ENCODE data around the gene TRAF2.
A peak's percentile ranks its signal among the peaks of the same experiment; 100 is the strongest.

TRAF2 gene

DNA sequence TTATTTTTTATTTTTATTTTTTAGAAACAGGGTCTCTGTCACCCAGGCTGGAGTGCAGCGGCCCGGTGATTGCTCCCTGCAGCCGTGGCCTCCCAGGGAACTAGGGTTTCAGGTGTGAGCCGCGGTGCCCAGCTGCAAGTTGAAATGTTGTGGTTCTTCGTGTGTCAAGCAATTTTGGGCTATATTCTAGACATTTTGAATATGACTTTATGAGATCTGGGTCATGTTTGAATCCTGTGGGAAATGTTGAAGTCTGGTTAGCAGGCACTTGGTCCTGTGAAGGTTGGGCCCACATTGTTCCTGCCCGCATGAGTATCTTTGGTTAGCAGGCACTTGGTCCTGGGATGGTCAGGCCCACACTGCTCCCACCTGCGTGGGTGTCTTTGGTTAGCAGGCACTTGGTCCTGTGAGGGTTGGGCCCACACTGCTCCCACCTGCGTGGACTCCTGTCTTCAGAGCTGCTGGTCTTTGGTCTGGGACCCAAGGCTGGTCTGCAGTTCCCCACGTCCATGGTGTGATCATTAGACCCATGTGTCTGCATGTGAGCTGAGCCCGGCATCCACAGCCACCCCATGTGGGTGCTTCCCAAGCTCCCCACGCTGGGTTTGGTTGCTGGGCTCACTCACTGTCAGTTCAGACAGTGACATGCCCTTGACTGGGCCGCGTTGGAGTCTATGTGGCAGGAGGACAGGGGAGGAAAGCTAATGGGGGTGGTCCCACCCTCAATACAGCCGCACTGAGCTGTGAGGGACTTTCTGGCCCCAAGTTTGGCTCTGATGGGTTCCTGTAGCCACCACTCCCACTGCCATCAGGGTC is 51.1 kb downstream of the TRAF2 start:
- DNase-seq (ENCODE audit: low spot score): no peak

DNA sequence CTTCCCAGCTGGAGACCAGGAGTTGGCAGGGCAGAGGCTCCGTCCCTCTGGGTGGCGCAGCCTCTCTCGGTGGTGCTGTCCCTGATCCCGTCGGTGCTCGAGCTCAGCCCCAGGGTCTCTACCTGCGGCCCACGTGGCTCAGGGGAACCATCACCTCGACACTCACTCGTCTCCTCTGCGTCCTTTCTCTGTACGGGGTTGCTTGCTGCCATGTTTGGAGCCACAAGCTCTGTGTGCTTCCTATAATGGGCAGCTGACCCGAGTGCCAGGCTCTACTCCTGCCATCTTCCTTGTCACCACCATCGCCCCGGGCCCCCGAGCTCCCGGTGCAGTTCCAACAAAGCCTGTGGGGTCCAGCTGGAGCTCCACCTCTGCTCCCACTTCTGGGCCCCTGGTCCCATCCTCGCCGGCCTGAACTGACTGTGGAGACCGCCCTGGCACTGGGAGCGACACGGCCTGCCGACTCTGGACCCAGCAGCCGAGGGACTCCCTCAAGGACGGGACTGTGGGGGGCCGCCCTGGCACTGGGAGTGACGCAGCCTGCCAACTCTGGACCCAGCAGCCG is 53.2 kb downstream of the TRAF2 start:
- DNase-seq (ENCODE audit: low spot score): no peak

DNA sequence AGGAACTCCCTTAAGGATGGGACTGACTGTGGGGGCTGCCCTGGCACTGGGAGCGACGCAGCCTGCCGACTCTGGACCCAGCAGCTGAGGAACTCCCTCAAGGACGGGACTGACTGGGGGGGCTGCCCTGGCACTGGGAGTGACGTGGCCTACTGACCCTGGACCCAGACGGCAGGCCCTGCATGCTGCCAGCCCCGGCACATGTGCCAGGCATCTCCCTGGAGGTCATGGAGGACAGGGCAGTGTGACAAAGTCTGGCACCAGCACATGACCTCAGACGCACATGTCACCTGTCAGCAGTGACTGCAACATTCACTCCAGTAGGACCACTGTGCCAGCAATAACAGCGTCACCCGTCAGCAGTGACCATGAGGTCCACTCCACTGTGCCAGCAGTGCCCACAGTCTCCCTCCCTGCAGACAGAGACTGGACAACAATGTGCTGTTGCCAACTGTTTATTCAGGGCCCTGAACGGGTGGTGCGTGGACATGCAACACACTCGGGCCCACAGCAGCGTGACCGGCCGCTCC is 53.7 kb downstream of the TRAF2 start:
- DNase-seq (ENCODE audit: low spot score): no peak

DNA sequence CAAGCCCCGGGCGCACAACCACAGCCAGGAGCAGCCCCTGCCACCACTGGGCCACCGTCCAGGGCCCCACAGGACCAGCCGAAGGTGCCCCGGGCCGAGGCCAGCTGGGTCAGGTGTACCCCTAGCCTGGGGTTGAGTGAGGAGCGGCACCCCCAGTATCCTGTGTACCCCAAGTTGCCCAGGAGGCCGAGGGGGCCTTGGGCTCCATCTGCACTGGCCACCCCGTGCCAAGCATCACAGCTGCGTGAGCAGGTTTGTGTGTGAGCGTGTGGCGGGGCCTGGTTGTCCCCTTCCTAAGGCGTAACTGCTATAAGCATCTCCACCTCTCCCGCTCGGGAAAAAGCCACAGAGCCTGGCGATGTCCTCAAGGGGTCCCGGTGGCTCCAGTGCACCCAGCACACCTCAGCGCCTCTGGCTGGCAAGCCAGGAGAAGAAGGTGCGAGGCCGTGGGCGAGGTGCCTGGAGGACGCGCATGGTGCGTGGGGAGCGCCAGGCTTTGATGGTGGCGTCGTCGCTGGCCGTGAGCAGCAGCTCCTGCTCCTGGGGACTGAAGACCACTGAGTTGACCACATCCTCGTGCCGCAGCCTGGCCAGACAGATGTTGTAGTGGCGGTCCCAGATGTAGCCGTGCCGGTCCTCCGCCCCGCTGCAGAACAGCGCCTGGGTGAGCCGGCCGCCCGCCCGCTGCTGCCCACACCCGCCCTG is 54.4 kb downstream of the TRAF2 start:
- no peak for DNase-seq (ENCODE audit: low spot score)

DNA sequence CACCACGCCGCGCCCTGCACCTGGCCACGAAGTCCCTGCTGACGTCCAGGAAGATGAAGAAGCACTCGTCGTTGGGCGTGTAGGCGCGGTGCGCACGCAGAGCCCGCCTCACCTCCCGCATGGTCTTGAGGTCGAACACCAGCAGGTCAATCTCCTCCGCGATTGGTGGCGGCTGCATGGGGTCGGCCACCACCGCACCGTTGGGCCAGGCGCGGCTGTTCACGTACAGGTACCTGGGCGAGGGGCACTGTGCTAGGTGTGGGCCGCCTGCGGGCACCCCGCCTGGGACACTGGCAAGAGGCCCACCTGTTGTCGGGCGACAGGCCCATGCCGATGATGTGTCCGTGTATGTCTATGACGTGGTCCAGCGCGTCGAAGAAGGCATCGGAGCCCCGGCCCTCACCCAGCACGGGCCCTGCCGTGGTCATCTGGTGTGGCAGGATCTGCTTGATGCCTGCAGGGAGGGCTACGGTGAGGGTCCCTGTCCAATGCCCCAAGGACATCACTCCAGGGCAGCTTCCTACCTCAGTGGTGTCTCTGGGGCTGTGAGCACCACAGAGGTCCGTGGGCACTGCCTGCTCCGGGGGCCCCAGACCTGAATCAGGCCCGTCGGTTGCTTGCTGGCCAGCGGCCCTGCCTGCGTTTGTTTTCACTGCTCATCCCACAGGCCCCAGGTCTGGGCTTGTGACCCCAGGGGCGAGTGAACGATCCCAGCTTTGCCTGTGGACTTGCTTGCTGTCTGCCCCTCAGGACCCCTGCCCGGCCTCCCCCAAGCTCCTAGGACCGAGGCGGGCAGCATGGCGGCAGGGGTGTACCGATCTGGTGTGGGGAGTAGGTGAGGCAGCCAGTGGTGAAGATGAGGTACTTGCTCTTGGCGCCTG is 55.2 kb downstream of the TRAF2 start:
- no peak for DNase-seq (ENCODE audit: low spot score)

DNA sequence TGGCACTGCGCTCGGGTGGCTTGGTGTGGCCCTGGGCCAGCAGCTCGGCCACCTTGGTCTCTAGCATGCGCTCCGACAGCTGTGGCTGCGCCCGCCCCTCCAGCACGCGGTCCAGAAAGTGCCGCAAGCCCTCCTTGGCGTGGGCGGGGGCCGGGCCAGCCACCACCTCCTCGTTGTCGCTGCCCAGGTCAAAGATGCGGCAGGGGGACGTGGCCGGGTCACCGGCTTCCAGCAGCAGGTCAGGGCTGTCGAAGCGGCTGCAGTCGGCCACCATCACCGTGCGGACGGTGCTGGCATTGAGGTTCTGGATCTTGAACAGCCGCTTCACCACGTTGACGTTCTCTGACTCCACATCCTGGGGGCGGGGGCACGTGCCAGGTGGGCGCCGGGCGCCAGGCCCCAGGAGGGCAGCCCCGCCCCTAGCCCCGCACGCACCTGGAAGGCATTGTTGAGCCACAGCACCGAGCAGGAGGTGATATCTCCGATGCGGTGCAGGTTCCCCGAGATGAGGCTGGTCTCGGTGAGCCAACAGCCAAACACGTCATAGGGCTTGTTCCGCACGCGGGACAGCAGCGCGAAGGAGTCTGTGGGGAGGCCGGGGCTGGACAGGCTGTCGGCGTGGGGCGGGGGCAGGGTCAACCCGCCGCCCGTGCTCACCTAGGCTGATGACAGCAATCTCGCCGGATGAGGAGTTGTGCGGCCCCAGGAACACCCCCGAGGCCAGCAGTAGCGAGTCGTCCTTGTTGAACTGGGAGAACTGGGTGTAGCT is 56.0 kb downstream of the TRAF2 start:
- no peak for DNase-seq (ENCODE audit: low spot score)

DNA sequence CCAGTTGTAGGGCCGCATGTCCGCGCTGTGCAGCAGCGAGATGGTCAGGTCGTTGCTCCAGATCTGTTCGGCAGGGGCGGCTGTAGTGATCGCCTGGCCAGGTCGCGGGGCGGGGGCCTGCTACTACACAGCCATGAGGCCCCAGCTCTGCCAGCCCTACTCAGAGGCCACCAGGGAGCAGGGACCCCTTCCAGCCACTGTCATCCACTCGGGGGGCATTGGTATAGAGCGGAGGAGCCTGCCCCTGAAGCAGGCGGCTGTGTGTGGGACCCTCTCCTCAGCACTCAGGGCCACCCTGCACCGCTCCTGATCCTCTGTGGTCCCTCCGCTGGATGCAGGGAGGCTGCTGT is 56.5 kb downstream of the TRAF2 start:
- no peak for DNase-seq (ENCODE audit: low spot score)

DNA sequence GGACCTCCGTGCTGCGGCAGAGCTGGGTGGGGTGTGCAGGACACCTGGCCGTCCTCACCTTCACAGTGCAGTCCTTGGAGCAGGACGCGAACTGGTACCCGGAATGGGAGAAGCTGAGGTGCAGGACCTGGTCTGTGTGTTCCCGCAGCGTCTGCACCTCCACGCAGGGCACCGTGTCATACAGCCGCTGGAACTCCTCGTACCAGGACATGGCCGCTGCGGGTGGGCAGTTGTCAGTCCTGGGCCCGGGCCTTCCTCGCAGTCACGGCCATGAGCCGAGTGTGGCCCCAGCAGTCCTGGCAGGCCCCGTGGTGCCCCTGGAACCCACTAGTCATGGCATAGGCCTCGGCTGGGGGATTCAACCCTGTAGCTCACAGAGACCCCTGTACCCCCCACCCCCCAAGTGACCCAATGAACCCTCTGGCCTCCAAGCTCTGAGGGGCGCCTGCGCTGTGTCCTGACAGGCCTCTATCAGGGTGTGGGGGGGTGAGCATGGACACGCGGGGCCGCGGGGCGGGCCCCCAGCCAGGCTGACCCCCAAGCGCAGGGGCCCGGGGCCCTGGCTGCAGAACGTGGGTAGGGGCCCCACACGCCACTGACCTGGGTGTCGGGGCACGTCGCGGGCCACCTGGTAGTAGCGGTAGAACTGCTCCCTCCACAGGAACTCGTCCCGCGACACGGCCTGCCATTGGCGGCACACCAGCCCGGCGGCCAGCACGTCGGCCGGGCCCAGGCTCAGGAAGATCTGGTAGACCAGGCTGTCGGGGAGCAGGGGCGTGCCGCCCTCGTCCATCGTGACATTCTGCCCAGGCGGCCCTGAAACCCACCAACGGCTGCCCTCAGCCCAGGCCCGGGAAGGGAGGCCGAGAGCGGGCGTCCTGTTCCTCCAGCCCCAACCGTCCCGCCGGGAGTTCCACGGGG is 57.2 kb downstream of the TRAF2 start:
- peak; percentile 81 for DNase-seq (ENCODE audit: low spot score)

DNA sequence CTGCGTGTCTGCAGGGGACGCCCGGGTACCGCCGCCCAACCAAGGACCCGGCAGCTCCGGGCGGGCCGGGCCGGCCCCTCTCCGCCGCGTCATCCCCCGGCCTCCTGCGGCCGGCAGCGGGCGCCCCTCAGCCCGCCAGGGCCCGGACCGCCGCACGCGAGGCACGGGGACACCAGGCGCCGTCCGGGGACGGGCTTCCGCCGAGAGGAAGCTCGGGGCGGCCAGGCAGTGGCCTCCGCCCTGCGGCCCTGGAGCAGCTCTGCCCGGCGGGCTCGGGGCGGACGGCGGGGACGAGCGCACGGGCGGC is 57.8 kb downstream of the TRAF2 start:
- no peak for DNase-seq (ENCODE audit: low spot score)

DNA sequence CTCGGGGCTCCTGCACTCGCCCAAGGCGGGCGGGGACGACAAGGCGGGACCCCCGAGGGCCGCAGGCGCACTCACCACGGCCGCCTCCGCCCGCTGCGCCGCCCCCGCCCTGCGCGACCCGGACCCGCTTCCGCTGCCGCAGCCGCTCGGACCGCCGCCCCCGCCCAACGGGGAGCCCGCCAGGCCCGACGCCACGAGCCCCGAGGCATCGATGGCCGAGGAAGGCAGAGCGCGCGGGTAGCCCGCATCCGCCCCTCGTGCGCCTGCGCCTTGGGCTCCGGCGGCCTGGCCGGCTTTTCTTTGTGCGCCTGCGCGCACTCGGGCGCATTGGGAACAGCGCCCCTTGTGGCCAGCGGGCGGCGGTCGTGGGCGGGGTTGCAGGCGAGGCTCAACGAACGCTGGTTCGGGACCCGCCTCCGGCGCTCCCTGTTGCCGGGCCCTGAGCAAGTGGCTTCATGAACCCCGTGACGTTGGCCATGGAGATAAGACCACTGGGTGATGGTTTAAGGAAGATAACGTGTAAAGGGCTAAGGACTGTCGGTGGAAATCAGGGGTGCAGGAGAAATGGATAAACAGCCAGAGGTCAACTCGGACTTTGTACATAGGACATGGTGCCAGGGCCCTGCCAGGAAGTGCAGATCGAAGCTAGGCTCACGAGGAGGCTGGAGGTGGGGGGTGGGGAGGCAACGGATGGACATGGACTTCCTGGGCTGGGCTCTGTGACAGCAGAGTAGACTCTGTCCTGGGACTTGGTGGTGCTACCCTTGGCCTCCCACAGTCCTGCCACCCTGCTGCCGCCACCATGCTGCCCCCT is 58.4 kb downstream of the TRAF2 start, which contains the start of the genes C8G and FBXW5:
TSS of gene C8G (plus strand) at position 725 of the 814 bp plus-strand sequence. CDS start at position 803, 78 bp downstream.
TSS of gene FBXW5 (minus strand) at position 220 of the 814 bp plus-strand sequence. CDS start 655 bp downstream, outside the sequence.
- peak; percentile 99 for DNase-seq (ENCODE audit: low spot score)

DNA sequence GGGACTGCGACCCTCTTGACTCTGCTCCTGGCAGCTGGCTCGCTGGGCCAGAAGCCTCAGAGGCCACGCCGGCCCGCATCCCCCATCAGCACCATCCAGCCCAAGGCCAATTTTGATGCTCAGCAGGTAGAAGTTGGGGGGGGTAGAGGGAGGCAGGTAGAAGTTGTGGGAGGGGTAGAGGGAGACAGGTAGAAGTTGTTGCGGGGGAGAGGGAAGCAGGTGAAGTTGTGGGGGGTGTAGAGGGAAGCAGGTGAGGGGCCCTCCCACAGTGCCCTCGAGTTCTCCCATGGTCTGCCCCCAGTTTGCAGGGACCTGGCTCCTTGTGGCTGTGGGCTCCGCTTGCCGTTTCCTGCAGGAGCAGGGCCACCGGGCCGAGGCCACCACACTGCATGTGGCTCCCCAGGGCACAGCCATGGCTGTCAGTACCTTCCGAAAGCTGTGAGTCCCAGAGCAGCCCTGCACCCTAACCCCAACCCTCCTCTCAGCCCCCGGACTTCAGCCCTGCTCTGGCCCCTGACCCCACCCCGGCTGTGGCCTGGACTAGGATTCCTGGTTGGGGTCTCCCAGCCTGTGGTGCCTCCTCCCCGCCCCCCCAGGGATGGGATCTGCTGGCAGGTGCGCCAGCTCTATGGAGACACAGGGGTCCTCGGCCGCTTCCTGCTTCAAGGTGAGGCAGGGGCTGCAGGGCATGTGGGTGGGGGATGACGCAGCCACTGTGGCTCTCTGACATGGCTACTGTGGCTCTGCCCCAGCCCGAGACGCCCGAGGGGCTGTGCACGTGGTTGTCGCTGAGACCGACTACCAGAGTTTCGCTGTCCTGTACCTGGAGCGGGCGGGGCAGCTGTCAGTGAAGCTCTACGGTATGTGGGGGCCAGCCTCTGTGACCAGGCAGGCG is 59.3 kb downstream of the TRAF2 start:
- DNase-seq (ENCODE audit: low spot score): no peak

DNA sequence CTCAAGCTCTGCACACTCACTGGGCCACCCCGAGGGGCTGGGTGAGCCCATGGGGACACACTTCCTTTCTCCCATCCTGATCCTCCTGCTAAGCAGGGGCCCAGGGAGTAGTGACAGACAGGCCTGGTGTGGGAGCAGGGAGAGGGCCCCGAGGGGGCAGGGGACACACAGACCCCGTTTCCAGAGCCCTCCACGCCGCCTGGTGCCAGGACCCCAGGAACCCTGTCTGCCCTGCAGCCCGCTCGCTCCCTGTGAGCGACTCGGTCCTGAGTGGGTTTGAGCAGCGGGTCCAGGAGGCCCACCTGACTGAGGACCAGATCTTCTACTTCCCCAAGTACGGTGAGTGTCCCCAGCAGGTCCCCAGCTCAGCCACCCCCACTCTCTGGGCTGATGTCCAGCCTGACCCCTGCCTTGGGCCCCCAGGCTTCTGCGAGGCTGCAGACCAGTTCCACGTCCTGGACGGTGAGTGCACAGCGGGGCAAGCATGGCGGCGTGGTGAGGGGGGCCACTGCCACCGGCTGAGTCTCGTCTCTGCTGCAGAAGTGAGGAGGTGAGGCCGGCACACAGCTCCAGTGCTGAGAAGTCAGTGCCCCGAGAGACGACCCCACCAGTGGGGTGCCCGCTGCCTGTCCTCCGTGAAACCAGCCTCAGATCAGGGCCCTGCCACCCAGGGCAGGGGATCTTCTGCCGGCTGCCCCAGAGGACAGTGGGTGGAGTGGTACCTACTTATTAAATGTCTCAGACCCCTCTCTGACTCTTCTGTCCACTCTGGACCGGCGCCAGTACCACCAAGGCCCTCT is 60.1 kb downstream of the TRAF2 start:
- DNase-seq (ENCODE audit: low spot score): no peak

DNA sequence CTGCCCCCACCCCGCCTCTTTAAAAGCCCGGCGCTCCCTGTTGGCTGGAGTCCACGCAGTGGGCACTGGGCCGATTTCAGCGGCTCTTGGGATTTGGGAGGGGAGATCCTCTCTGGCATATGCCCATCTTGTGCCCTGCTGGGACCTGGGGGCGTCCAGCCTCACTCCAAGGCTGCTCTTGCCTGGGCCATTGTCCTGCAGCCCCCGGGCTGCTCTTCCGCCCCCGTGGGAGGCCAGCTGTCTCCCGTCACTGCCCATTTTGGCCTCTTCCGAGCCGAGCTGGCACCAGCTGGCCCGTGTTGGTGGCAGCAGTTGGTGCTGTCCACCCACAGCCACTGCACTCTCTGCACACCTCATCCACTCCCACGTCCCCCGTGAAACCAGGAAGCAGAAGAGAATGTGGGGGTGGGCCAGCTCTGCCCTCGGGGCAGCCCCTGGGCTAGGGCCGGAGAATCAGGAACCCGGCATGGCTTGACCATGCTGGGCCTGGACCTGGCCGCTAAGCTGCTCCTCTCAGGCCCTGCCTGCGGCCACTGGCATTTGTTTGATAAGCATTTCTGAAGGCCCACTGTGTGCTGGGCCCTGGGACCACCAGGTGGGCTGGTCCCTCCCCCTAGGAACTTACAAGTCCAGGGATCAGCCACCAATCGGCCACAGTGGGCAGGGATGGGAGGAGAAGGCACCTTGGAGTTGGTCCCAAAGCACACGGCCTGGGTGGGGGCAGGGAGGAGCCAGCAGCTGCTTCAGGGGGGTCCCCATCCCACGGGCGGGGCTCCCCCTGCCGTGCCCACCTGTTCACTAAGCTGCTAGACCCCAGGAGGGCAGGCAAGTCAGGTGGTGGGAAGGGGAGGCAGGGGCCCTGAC is 60.9 kb downstream of the TRAF2 start:
- DNase-seq (ENCODE audit: low spot score): no peak

DNA sequence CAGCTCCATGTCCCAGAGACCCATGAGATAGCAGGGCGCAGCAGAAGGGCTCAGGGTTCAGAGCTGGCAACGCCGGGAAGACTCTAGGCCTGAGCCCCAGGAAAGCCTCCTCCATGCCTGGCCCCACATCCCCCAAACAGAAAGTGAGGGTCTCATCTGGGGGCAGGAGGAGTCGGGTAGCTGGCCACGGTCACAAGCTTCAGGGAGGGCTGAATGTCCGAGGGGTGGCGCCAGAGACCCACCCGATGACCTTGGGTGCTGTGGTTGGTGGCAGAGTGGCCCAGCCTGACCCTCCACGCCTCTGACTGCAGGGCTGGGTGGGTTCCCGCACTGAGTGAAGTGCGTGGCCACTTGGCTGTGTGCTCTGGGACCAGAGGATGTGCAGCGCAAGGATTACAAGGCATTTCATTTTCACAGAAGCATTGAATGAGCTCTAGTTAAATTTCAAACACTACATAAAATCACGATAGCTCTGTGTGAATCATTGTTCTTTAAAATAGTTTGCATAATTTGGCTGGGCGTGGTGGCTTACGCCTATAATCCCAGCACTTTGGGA is 61.7 kb downstream of the TRAF2 start:
- DNase-seq (ENCODE audit: low spot score): peak; percentile 57

DNA sequence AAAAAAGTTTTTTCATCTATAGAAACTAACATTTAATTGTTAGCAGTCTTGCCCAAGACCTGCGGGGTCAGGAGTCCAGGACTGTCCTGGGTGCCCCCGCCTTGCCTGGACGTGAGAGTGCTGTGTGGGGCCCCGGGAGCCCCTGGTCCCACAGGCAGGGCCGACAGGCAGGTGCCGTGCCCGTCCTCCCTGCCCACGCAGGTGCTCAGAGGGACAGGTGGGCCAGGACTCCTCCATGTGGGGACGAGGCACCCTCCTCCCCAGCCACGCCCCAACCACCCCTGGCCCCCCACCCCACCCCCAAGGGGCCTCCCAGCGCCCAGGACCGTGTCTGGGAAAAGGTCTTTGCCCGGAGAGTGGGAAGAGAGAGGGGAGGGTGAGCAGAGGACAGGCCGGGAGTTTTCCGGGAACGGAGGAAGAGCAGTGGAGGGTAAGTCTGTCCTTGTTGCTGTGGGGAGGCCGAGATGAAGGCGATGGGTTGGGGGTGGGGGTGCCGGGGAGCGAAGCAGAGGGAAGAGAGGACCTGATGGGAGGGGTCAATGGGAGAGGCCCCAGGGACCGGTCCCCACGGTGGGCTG is 63.0 kb downstream of the TRAF2 start:
- no peak for DNase-seq (ENCODE audit: low spot score)
